HTR-8/SVneo (cell line): ENCODE measurements around the gene ROPN1L.
"Not testable (repeated sequence)": the region's sequence is repeated elsewhere in the genome, so short reads cannot be mapped to it uniquely, and the experiment has no call there.

Source experiments
- DNase-seq: peaks from one replicate; pipeline ENCODE4 v3.0.0; 2011; ENCODE audit warnings: low spot score, mixed read lengths; ENCODE audit not compliant: insufficient read length
- FAIRE-seq: peaks from 2 replicates; lab custom pipeline; 2011; peaks lifted over from hg19 to GRCh38; lab: Jason Lieb, UNC

ROPN1L gene

GRCh38 chr5:10475931-10476676 is 34.4 kb downstream of the ROPN1L start:
- DNase-seq = no peak
- FAIRE-seq = peak; percentile 38

- no peak for DNase-seq
- no peak for FAIRE-seq
Observed at GRCh38 chr5:10476878-10477277, 35.2 kb downstream of the ROPN1L start.

GRCh38 chr5:10477943-10478342 is 36.3 kb downstream of the ROPN1L start:
- FAIRE-seq = no peak
- no peak for DNase-seq

GRCh38 chr5:10478436-10478835 is 36.8 kb downstream of the ROPN1L start:
- peak; percentile 9 for FAIRE-seq
- no peak for DNase-seq

- DNase-seq = peak; percentile 93
- peak; percentile 83 for FAIRE-seq
Observed at GRCh38 chr5:10479154-10479721, 37.6 kb downstream of the ROPN1L start.

GRCh38 chr5:10480237-10480985 is 38.7 kb downstream of the ROPN1L start:
- DNase-seq = no peak
- peak; percentile 40 for FAIRE-seq

- FAIRE-seq = no peak
- DNase-seq = no peak
Observed at GRCh38 chr5:10481241-10481935, 39.7 kb downstream of the ROPN1L start.

GRCh38 chr5:10482791-10483530 is 41.3 kb downstream of the ROPN1L start:
- no peak for FAIRE-seq
- DNase-seq = no peak

GRCh38 chr5:10484774-10485141 is 43.1 kb downstream of the ROPN1L start:
- DNase-seq (no peak), FAIRE-seq (no peak)

GRCh38 chr5:10485142-10485795 is 43.6 kb downstream of the ROPN1L start:
- FAIRE-seq (peak; percentile 84), DNase-seq (peak; percentile 60)

GRCh38 chr5:10485897-10486296 is 44.2 kb downstream of the ROPN1L start:
- no peak for FAIRE-seq

GRCh38 chr5:10486511-10487344 is 45.0 kb downstream of the ROPN1L start:
- no peak for DNase-seq
- FAIRE-seq = no peak

More at GRCh38 chr5:10485897-10486296, 44.2 kb downstream of the ROPN1L start:
- DNase-seq = no peak

GRCh38 chr5:10488144-10488543 is 46.5 kb downstream of the ROPN1L start:
- no peak for FAIRE-seq
- DNase-seq = no peak

GRCh38 chr5:10489810-10490426 is 48.2 kb downstream of the ROPN1L start:
- DNase-seq (no peak), FAIRE-seq (no peak)

GRCh38 chr5:10490927-10491672 is 49.4 kb downstream of the ROPN1L start:
- DNase-seq (no peak), FAIRE-seq (no peak)

GRCh38 chr5:10491673-10492026 is 50.0 kb downstream of the ROPN1L start:
- DNase-seq (no peak), FAIRE-seq (no peak)

- DNase-seq = no peak
- no peak for FAIRE-seq
Observed at GRCh38 chr5:10493884-10494283, 52.2 kb downstream of the ROPN1L start.

GRCh38 chr5:10494497-10494896 is 52.8 kb downstream of the ROPN1L start:
- not testable (repeated sequence) for FAIRE-seq, DNase-seq
